Transverse colon (tissue), 4 donors: Measurements from ENCODE around the gene PRPF6. TPM values are rescaled to one million over a fixed set of nuclear protein-coding genes. Genes with fewer than 3 reads are reported as not detected.
"Not testable (repeated sequence)": the region's sequence is repeated elsewhere in the genome, so short reads cannot be mapped to it uniquely, and the experiment has no call there.

Experiments used
- DNase-seq: peaks from one replicate; pipeline ENCODE4 v3.0.0-alpha.2; 2019
- H3K27ac ChIP-seq, 4 donors: fragments of 200-600 bp; sonication (generic); 2 replicates each; pipeline ENCODE4 v1.5.1; 2016 to 2018; ENCODE audit warnings: inconsistent platforms in 4 of 4
- H3K27me3 ChIP-seq: fragments of 200-600 bp; sonication (generic); 2 replicates; pipeline ENCODE4 v1.5.1; 2017; ENCODE audit warnings: inconsistent platforms
- H3K36me3 ChIP-seq, 4 donors: fragments of 200-600 bp; sonication (generic); 2 replicates each; pipeline ENCODE4 v1.5.1; 2017 to 2019; ENCODE audit warnings: inconsistent platforms in 4 of 4
- H3K4me1 ChIP-seq, 4 donors: fragments of 200-600 bp; sonication (generic); 2 replicates each; pipeline ENCODE4 v1.5.1; 2017 to 2020; ENCODE audit warnings: inconsistent platforms in 4 of 4
- H3K4me3 ChIP-seq, 4 donors: fragments of 200-600 bp; sonication (generic); 1 replicate in 1 of 4; 2 replicates in 3 of 4; pipeline versions ENCODE4 v1.5.1 to v1.6.1; 2017 to 2019; ENCODE audit warnings: inconsistent platforms in 4 of 4
- H3K9me3 ChIP-seq, 2 donors: fragments of 200-600 bp; sonication (generic); 2 replicates each; pipeline ENCODE4 v1.5.1; 2017 to 2019; ENCODE audit warnings: inconsistent platforms in 2 of 2
- EP300 ChIP-seq: sonication (generic); formaldehyde crosslinking; IDR thresholded peaks from one replicate; pipeline ENCODE4 v1.6.1; 2017; ENCODE audit warnings: antibody characterized with exemption, low read depth
- POLR2A ChIP-seq: fragments of 450-650 bp; IDR thresholded peaks from one replicate; pipeline ENCODE4 v1.6.1; 2016; ENCODE audit warnings: antibody characterized with exemption, mild to moderate bottlenecking, moderate library complexity
- POLR2AphosphoS5 ChIP-seq, 3 donors: sonication (generic); formaldehyde crosslinking; IDR thresholded peaks; one replicate each; pipeline ENCODE4 v1.6.1; 2016; ENCODE audit warnings: antibody characterized with exemption in 3 of 3
- WGBS, 2 donors: methylation state at CpG; one replicate each; pipeline ENCODE4 v1.1.5; 2018; ENCODE audit warnings: low coverage in 1 of 2; 5-methylcytosine and 5-hydroxymethylcytosine counted together
- in situ Hi-C, 4 donors: fragments of 200-750 bp; cut with MboI; loops; one replicate each; pipeline versions ENCODE4 v1.15.0 to v1.15.1; 2017; ENCODE audit warnings: low sequenced_read_pairs in 3 of 4, low pct_ligation_motif_present in 1 of 4, low pct_unique_long_range_greater_than_20kb in 1 of 4
- intact Hi-C: fragments of 100-400 bp; cut with DNase I; formaldehyde crosslinking; loops from one replicate; pipeline ENCODE4 v1.15.1; 2023; ENCODE audit warnings: low total_unique reads
- total RNA-seq, 4 donors: library from RNA; depleted of rRNA; stranded (reverse); fragments of >200 nt; gene quantifications; one replicate each; pipeline ENCODE4 v1.1.0, GENCODE V29; 2016
- TF ChIP-seq, protein P1 (sequence below), 5 experiments: fragments of 200-600 bp in 3 of 5; fragments of 450-650 bp in 2 of 5; sonication (generic) in 3 of 5; IDR thresholded peaks; 1 replicate in 2 of 5; 2 replicates in 3 of 5; pipeline ENCODE4 v1.5.1; 2016 to 2017; ENCODE audit warnings: antibody characterized with exemption in 5 of 5, inconsistent platforms in 3 of 5, mild to moderate bottlenecking in 2 of 5, moderate library complexity in 1 of 5

The PRPF6 gene
- total RNA-seq, 4 donors from 2014 or later: 29.2 to 55.7 (median 51.8) TPM

DNA sequence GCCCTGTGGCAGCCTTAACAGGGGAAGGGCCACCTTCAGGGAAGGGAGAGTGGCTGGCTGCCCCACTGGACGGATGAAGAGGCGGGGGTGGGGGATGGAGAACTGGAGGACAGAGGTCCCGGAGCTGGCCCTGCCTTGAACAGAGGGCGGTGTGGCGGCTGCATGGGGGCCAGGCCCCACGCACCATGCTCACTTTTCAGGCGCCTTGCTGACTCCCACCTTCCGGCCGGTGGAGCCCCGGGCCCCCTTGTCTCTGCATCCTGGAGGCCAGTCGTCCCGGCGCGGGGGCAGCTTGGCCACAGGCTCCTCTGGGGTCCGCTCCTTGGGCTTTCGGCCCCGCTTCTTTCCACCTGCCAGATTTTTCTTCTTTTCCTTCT, 21.2 kb upstream of the PRPF6 start:
- Histone ChIP-seq H3K9me3 (no peaks in the 10 kb centered on the region), H3K27me3 (no peaks in the 10 kb centered on the region), H3K36me3 (no peaks in the 10 kb centered on the region), H3K4me3 (no peak overlapping the region), H3K4me1 (peaks cover 8 to 30% (median 24%) of the 10 kb centered on the region in 4 donors), H3K27ac (no peak overlapping the region)
- in situ Hi-C loops: no loop called here
- intact Hi-C loops: no loop called here
- no peak for DNase-seq
- TF ChIP-seq, protein P1, sequence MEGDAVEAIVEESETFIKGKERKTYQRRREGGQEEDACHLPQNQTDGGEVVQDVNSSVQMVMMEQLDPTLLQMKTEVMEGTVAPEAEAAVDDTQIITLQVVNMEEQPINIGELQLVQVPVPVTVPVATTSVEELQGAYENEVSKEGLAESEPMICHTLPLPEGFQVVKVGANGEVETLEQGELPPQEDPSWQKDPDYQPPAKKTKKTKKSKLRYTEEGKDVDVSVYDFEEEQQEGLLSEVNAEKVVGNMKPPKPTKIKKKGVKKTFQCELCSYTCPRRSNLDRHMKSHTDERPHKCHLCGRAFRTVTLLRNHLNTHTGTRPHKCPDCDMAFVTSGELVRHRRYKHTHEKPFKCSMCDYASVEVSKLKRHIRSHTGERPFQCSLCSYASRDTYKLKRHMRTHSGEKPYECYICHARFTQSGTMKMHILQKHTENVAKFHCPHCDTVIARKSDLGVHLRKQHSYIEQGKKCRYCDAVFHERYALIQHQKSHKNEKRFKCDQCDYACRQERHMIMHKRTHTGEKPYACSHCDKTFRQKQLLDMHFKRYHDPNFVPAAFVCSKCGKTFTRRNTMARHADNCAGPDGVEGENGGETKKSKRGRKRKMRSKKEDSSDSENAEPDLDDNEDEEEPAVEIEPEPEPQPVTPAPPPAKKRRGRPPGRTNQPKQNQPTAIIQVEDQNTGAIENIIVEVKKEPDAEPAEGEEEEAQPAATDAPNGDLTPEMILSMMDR (IDR thresholded peaks at IDR 0.05): no peak
- no peak for TF ChIP-seq EP300
- TF ChIP-seq POLR2A: no peak
- no peak for TF ChIP-seq POLR2AphosphoS5 (IDR thresholded peaks at IDR 0.05)
- 95 to 100% methylated on average over 5 to 16 of the region's 17 CpGs for WGBS, 2 donors

DNA sequence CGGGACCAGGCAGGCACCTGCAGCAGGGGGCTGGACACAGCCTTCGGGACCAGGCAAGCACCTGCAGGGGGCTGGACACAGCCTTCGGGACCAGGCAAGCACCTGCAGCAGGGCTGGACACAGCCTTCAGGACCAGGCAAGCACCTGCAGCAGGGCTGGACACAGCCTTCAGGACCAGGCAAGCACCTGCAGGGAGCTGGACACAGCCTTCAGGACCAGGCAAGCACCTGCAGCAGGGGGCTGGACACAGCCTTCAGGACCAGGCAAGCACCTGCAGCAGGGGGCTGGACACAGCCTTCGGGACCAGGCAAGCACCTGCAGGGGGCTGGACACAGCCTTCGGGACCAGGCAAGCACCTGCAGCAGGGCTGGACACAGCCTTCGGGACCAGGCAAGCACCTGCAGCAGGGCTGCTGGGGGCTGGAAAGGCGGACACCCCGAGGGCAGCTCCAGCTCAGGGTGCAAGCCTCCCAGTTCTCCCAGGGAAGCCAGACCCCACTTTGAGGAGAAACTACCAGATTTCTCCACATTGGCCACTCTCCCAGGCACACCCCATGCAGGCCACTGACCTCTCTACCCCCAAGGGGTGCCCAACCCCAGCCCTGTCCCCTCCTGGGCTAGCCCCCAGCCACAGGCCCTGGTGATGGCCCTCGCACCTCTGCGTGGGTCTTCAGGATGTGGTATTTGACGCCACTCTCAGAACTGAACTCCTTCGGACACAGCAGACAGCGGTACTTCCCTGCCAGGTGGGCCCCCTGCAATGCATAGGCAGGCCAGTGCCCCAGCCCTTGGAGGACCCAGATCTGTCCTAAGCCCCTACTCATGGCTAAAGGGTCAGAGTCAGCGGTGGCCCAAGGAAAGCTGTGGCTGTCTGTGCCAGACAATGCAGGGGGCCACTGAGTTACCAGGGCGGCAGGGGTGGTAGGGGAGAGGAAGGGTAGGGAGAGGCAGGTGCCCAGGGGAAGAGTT, 20.0 kb upstream of the PRPF6 start:
- H3K4me1 ChIP-seq: peaks cover 4 to 19% (median 16%) of the 10 kb centered on the region in 4 donors
- H3K9me3 ChIP-seq, H3K4me3 ChIP-seq, H3K27ac ChIP-seq, H3K27me3 ChIP-seq, in situ Hi-C loops, H3K36me3 ChIP-seq, DNase-seq, intact Hi-C loops: not testable (repeated sequence)
- WGBS, 2 donors: 67% methylated on average over 3 of the region's 15 CpGs; no CpG with 5 or more reads in 1 of the 2 donors

DNA sequence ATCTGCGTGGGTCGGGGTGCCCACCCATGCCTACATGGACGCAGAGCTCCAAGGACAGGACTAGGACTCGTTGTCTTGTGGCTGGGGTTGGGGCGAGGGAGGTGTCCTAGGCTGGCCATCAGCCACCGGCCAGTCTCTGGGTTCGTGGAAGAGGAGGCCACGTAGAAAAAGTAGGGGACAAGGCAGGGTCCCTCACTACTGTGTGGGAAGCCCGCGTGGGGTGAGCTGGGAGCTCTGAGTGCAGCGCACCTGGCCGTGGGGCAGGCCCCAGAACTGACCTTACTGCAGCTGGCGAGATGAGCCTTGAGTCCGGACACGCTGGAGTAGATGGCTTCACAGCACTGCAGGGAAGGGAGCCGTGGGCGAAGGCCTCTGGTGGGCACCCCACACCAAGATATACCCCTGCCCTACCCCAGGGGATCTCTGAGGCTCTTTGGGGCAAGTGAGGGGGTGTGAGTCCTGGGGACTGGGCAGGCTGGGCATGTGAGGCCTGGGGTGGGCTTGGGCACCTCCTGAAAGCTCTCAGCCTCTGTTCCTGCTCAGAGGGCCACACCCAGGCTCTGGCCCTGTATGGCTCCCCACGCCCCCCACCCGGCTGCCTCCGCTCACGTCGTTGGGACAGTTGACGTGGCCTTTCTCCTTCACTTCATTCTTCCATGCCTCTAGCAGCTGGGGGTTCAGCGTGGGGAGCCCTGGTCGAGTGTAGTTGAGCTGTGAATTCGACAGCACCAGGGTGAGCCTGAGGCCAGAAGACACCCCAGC, 19.1 kb upstream of the PRPF6 start:
- Histone ChIP-seq H3K27ac (no peak overlapping the region), H3K27me3 (no peaks in the 10 kb centered on the region), H3K9me3 (no peaks in the 10 kb centered on the region), H3K4me3 (no peak overlapping the region), H3K36me3 (no peaks in the 10 kb centered on the region), H3K4me1 (peaks cover 4 to 16% (median 13%) of the 10 kb centered on the region in 4 donors)
- DNase-seq: no peak
- 85% methylated on average over 26 of the region's 26 CpGs; no CpG with 5 or more reads in 1 of the 2 donors for WGBS, 2 donors
- in situ Hi-C loops: no loop called here
- TF ChIP-seq POLR2AphosphoS5 (IDR thresholded peaks at IDR 0.05): no peak
- TF ChIP-seq, protein P1 (IDR thresholded peaks at IDR 0.05): no peak
- no peak for TF ChIP-seq POLR2A
- TF ChIP-seq EP300: no peak
- intact Hi-C loops: no loop called here

DNA sequence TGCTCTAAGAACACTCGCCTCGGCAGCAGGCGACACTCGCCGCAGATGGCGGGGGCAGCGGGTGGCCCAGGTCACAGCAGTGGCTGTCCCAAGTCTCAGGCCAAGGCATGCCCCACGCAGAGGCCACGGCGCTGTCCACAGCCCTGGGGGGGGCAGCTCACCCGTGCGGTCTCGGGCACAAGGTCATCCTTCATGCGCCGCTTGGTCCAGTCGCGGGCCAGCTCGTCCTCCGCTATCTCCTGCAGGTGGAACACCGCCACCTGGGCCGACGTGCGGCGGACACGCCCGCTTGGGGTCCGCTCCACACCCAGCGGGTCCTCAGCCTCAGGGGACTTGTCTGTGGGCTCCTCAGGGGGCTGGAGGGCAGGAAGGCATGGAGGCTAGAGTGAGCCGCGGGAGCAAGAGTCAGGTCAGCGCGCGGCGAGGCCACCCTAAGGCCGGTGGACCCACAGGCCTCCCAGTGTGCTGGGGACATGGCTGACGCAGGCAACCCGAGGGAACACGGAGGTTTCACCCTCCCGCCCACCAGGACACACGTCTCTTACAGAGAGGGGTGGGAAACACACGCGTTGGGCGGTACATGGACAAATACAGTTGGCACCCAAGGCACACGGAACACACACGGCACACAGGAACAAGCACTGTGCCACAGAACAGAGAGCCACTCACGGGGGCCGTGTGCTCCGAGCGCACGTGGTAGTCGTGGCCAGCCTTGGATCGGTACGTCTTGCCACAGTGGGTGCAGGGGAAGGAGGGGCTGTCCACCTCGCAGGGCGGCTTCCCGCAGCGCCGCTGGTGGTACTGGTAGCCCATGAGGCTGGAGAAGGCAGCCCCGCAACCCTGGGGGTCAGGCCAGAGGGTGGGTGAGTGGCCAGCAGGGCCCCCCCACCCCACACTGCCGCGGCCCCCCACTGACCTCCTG, 18.2 kb upstream of the PRPF6 start:
- 93% methylated on average over 61 of the region's 61 CpGs; no CpG with 5 or more reads in 1 of the 2 donors for WGBS, 2 donors
- H3K36me3 ChIP-seq: no peaks in the 10 kb centered on the region
- no peaks in the 10 kb centered on the region for H3K9me3 ChIP-seq
- no peak overlapping the region for H3K27ac ChIP-seq
- intact Hi-C loops (no loop called here), in situ Hi-C loops (no loop called here)
- DNase-seq: no peak
- H3K4me3 ChIP-seq: no peak overlapping the region
- H3K27me3 ChIP-seq: no peaks in the 10 kb centered on the region
- peaks cover 4 to 7% (median 5%) of the 10 kb centered on the region in 4 donors for H3K4me1 ChIP-seq
- TF ChIP-seq POLR2A (no peak), POLR2AphosphoS5 (IDR thresholded peaks at IDR 0.05) (no peak), EP300 (no peak)
- TF ChIP-seq, protein P1 (IDR thresholded peaks at IDR 0.05): no peak
